Body of pancreas (tissue), 4 donors: Measurements from ENCODE around the gene COL5A1. TPM values are rescaled to one million over a fixed set of nuclear protein-coding genes. Genes with fewer than 3 reads are reported as not detected.

Experiments
- ATAC-seq: fragments of 150-250 bp; one replicate; pipeline ENCODE4 v1.9.1; 2016
- DNase-seq, 4 donors: peaks; one replicate each; pipeline ENCODE4 v3.0.0-alpha.2; 2019
- H3K27ac ChIP-seq, 4 donors: fragments of 200-600 bp; sonication (generic); 1 replicate in 3 of 4; 2 replicates in 1 of 4; pipeline versions ENCODE4 v1.5.1 to v1.6.1; 2016 to 2019; ENCODE audit warnings: mild to moderate bottlenecking in 1 of 4, mixed read lengths in 1 of 4, moderate library complexity in 1 of 4
- H3K27me3 ChIP-seq, 2 donors: fragments of 200-600 bp; sonication (generic); one replicate each; pipeline ENCODE4 v1.6.0; 2016; ENCODE audit warnings: mild to moderate bottlenecking in 1 of 2
- H3K36me3 ChIP-seq, 2 donors: fragments of 200-600 bp; sonication (generic); replicated peaks in 1 of 2; 2 replicates each; pipeline ENCODE4 v1.5.1; 2016; ENCODE audit warnings: low read depth in 2 of 2; ENCODE audit not compliant: insufficient read depth in 1 of 2
- H3K4me1 ChIP-seq: fragments of 200-600 bp; sonication (generic); one replicate; pipeline ENCODE4 v1.6.0; 2016
- H3K4me3 ChIP-seq, 2 donors: fragments of 200-600 bp; sonication (generic); 1 replicate in 1 of 2; 2 replicates in 1 of 2; pipeline ENCODE4 v1.5.1; 2016 to 2019
- H3K9me3 ChIP-seq, 3 donors: fragments of 200-600 bp; sonication (generic); 1 replicate in 2 of 3; 2 replicates in 1 of 3; pipeline ENCODE4 v1.5.1; 2016
- POLR2A ChIP-seq, 3 donors: fragments of 450-650 bp; IDR thresholded peaks; one replicate each; pipeline ENCODE4 v1.6.1; 2016; ENCODE audit warnings: antibody characterized with exemption in 3 of 3, mild to moderate bottlenecking in 2 of 3
- WGBS, 2 donors: methylation state at CpG; one replicate each; pipeline ENCODE4 v1.1.5; 2017; 5-methylcytosine and 5-hydroxymethylcytosine counted together
- intact Hi-C: fragments of 100-400 bp; cut with DNase I; formaldehyde crosslinking; loops from one replicate; pipeline ENCODE4 v1.15.1; 2023
- total RNA-seq, 2 donors: library from RNA; depleted of rRNA; stranded (reverse); fragments of >200 nt; gene quantifications; one replicate each; pipeline ENCODE4 v1.1.0, GENCODE V29; 2016
- TF ChIP-seq, protein P1 (sequence below), 7 experiments: fragments of 450-650 bp in 4 of 7; fragments of 200-600 bp in 3 of 7; sonication (generic) in 3 of 7; IDR thresholded peaks; one replicate each; pipeline ENCODE4 v1.5.1; 2016 to 2019; ENCODE audit warnings: antibody characterized with exemption in 7 of 7

COL5A1 gene
- total RNA-seq, 2 donors from 2014 or later = 7.0 to 14.5 TPM

- intact Hi-C loops = no loop called here
- Histone ChIP-seq H3K36me3 (no peaks in the 10 kb centered on the region), H3K9me3 (no peaks in the 10 kb centered on the region), H3K4me1 (no peaks in the 10 kb centered on the region), H3K27me3 (no peaks in the 10 kb centered on the region), H3K4me3 (no peak overlapping the region), H3K27ac (no peak overlapping the region)
- 70 to 83% methylated on average over 20 of the region's 20 CpGs for WGBS, 2 donors
- no peak for TF ChIP-seq POLR2A (IDR thresholded peaks at IDR 0.05)
- TF ChIP-seq, protein P1, sequence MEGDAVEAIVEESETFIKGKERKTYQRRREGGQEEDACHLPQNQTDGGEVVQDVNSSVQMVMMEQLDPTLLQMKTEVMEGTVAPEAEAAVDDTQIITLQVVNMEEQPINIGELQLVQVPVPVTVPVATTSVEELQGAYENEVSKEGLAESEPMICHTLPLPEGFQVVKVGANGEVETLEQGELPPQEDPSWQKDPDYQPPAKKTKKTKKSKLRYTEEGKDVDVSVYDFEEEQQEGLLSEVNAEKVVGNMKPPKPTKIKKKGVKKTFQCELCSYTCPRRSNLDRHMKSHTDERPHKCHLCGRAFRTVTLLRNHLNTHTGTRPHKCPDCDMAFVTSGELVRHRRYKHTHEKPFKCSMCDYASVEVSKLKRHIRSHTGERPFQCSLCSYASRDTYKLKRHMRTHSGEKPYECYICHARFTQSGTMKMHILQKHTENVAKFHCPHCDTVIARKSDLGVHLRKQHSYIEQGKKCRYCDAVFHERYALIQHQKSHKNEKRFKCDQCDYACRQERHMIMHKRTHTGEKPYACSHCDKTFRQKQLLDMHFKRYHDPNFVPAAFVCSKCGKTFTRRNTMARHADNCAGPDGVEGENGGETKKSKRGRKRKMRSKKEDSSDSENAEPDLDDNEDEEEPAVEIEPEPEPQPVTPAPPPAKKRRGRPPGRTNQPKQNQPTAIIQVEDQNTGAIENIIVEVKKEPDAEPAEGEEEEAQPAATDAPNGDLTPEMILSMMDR (IDR thresholded peaks at IDR 0.05) = no peak
- DNase-seq = no peak
- ATAC-seq = no peak
These were observed 153.2 kb downstream of the COL5A1 start for GRCh38 chr9:134794663-134795370.

- no peaks in the 10 kb centered on the region for H3K36me3 ChIP-seq
- no peaks in the 10 kb centered on the region for H3K4me1 ChIP-seq
- intact Hi-C loops = no loop called here
- no peaks in the 10 kb centered on the region for H3K27me3 ChIP-seq
- no peak overlapping the region for H3K4me3 ChIP-seq
- no peak overlapping the region for H3K27ac ChIP-seq
- 44 to 52% methylated on average over 3 to 8 of the region's 8 CpGs for WGBS, 2 donors
- no peak for TF ChIP-seq POLR2A (IDR thresholded peaks at IDR 0.05)
- TF ChIP-seq, protein P1 (IDR thresholded peaks at IDR 0.05) = no peak
- DNase-seq (no peak), ATAC-seq (no peak)
- no peaks in the 10 kb centered on the region for H3K9me3 ChIP-seq
These were observed 153.8 kb downstream of the COL5A1 start for GRCh38 chr9:134795446-134795845.

DNA sequence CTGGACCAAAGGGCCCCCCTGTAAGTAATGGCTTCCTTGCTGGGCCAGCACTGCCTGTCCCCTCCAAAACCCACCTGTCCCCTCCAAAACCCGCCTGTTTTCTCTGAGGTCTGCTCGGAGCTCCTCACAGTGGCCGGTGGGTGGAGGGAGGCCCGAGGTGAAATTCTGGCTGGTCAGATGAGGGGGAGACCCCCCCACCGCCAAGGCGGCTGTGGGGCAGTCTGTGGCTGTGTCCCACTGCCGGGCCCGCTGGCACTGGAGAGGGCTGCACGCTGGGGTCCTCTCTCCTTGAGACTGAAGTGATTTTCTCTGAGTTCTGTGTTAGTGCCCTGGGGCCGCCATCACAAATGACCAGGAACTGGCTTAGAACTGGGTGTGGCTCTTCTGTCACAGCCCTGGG is 155.3 kb downstream of the COL5A1 start:
- H3K36me3 ChIP-seq = no peaks in the 10 kb centered on the region
- no peak for ATAC-seq
- TF ChIP-seq, protein P1 (IDR thresholded peaks at IDR 0.05) = no peak
- TF ChIP-seq POLR2A (IDR thresholded peaks at IDR 0.05) = no peak
- no peak for DNase-seq
- H3K4me3 ChIP-seq = no peak overlapping the region
- 68 to 71% methylated on average over 6 to 10 of the region's 10 CpGs for WGBS, 2 donors
- no peaks in the 10 kb centered on the region for H3K27me3 ChIP-seq
- intact Hi-C loops = no loop called here
- H3K27ac ChIP-seq = no peak overlapping the region
- no peaks in the 10 kb centered on the region for H3K4me1 ChIP-seq
- no peaks in the 10 kb centered on the region for H3K9me3 ChIP-seq

DNA sequence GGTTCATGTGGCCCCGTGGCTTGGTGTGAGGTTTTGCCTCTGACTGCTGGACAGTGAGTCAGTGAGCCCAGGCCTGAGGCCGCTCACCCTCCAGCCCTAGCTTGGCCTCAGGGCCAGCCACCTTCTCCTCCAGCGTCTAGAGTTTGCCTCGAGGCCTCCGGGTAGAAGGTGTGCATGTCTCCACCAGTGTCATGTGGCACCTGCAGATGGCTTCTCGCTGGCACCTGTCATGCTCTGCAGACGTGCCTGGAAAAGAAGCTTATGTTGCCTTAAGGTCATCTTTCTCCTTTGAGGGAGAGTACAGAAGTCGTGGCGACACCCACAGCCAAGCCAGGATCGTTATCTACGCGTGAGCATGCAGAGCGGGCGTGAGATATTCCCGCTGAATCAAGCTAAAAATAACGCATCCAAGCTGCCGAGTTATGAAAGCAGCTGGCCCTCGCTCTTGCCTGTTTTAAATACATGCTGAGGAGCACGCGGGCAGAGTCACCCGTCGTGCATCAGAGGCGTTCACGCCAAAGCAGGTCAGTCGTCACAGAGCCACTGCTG is 159.3 kb downstream of the COL5A1 start:
- no peak for ATAC-seq
- no peak for DNase-seq
- 64 to 73% methylated on average over 22 to 25 of the region's 25 CpGs for WGBS, 2 donors

More for the DNA sequence above, 159.3 kb downstream of the COL5A1 start:
- intact Hi-C loops = no loop called here
- no peak for TF ChIP-seq POLR2A (IDR thresholded peaks at IDR 0.05)
- TF ChIP-seq, protein P1 (IDR thresholded peaks at IDR 0.05) = no peak
- Histone ChIP-seq H3K9me3 (no peaks in the 10 kb centered on the region), H3K36me3 (no peaks in the 10 kb centered on the region), H3K27me3 (no peaks in the 10 kb centered on the region), H3K27ac (no peak overlapping the region), H3K4me3 (no peak overlapping the region), H3K4me1 (no peaks in the 10 kb centered on the region)
